Activated CD4-positive, alpha-beta memory T cell treated with anti-CD3 and anti-CD28 coated beads, Interleukin-2, amount 10 ng/mL, durations not matched to agents 7 days and 5 days (primary cell): ENCODE results near the gene PLXNB3. TPM values are rescaled to one million over a fixed set of nuclear protein-coding genes. Genes with fewer than 3 reads are reported as not detected.

Source experiments
- CTCF ChIA-PET: fragments of 350-600 bp; sonication (Branson Sonifier 250); formaldehyde crosslinking; loops from one replicate; lab custom pipeline; 2021; ENCODE audit warnings: antibody characterized with exemption, inconsistent platforms; lab: Charles Lee
- POLR2A ChIA-PET: fragments of 350-600 bp; sonication (Branson Sonifier 250); formaldehyde crosslinking; loops from one replicate; lab custom pipeline; 2021; ENCODE audit warnings: antibody characterized with exemption; lab: Charles Lee
- DNase-seq: peaks from one replicate; pipeline ENCODE4 v3.0.0-alpha.2; 2020
- H3K27ac Mint-ChIP-seq: one replicate; pipeline ENCODE4 v1.8.0; 2021; ENCODE audit warnings: mild to moderate bottlenecking, mixed read lengths
- H3K27me3 Mint-ChIP-seq: one replicate; pipeline ENCODE4 v1.8.0; 2021; ENCODE audit warnings: mixed read lengths
- H3K36me3 Mint-ChIP-seq: one replicate; pipeline ENCODE4 v1.8.0; 2021; ENCODE audit warnings: low read depth, mixed read lengths
- H3K4me1 Mint-ChIP-seq: one replicate; pipeline ENCODE4 v1.8.0; 2021; ENCODE audit warnings: mixed read lengths
- H3K4me3 Mint-ChIP-seq: one replicate; pipeline ENCODE4 v1.8.0; 2021; ENCODE audit warnings: mild to moderate bottlenecking, mixed read lengths
- H3K9me3 Mint-ChIP-seq: one replicate; pipeline ENCODE4 v1.8.0; 2021; ENCODE audit warnings: mixed read lengths
- total RNA-seq, 2 experiments: library from RNA; stranded (reverse); gene quantifications; one replicate each; pipeline ENCODE4 v1.2.3, GENCODE V29; 2021

PLXNB3 gene
- total RNA-seq = under 1 TPM; 0.18 to 0.58 TPM

- Mint-ChIP-seq H3K4me3 (no peak within 1 kb of the TSS), H3K9me3 (no peaks in the 10 kb centered on the region), H3K27ac (no peak within 1 kb of the TSS), H3K4me1 (peaks cover 6% of the 10 kb centered on the region), H3K36me3 (no peaks in the 10 kb centered on the region), H3K27me3 (no peaks in the 10 kb centered on the region)
- ChIA-PET POLR2A (interaction anchor here (0.6 to 0.7 kb wide), 2 partner anchors 150 to 161 kb away, joined by 3 read pairs; partner anchors contain the start of gene ARHGAP4), CTCF (interaction anchor here (0.8 to 2.0 kb wide), 4 partner anchors 10 to 203 kb away, joined by 3 to 7 read pairs (median 4); no protein-coding TSS in a partner anchor)
- DNase-seq = peak; percentile 75
These were observed at the start of gene PLXNB3 for GRCh38 chrX:153763989-153764755. TSS of gene PLXNB3 (plus strand) at chrX:153764249. CDS start at chrX:153765536, 1,287 bp downstream.

GRCh38 chrX:153714256-153714655, 49.8 kb upstream of the PLXNB3 start:
- no peaks in the 10 kb centered on the region for H3K9me3 Mint-ChIP-seq
- H3K4me3 Mint-ChIP-seq = no peak overlapping the region
- peaks cover 37% of the 10 kb centered on the region for H3K36me3 Mint-ChIP-seq
- H3K27ac Mint-ChIP-seq = no peak overlapping the region
- no peak for DNase-seq
- no peaks in the 10 kb centered on the region for H3K27me3 Mint-ChIP-seq
- POLR2A ChIA-PET = no interaction called here
- peaks cover 2% of the 10 kb centered on the region for H3K4me1 Mint-ChIP-seq
- CTCF ChIA-PET = no interaction called here

- Mint-ChIP-seq H3K4me3 (no peak overlapping the region), H3K4me1 (peaks cover 9% of the 10 kb centered on the region), H3K36me3 (peaks cover 43% of the 10 kb centered on the region), H3K9me3 (no peaks in the 10 kb centered on the region), H3K27me3 (no peaks in the 10 kb centered on the region), H3K27ac (no peak overlapping the region)
- CTCF ChIA-PET = interaction anchor here (0.6 kb wide), 1 partner anchor 32 kb away, joined by 3 read pairs; no protein-coding TSS in a partner anchor
- POLR2A ChIA-PET = no interaction called here
- DNase-seq = no peak
These were observed 46.6 kb upstream of the PLXNB3 start for GRCh38 chrX:153717445-153717844.

- ChIA-PET POLR2A (no interaction called here), CTCF (no interaction called here)
- Mint-ChIP-seq H3K27me3 (no peaks in the 10 kb centered on the region), H3K9me3 (no peaks in the 10 kb centered on the region), H3K36me3 (peaks cover 43% of the 10 kb centered on the region), H3K4me3 (no peak overlapping the region), H3K4me1 (peaks cover 12% of the 10 kb centered on the region), H3K27ac (no peak overlapping the region)
- no peak for DNase-seq
These were observed 44.8 kb upstream of the PLXNB3 start for GRCh38 chrX:153719238-153719637.

- POLR2A ChIA-PET = no interaction called here
These were observed 44.3 kb upstream of the PLXNB3 start for GRCh38 chrX:153719701-153720100.

GRCh38 chrX:153722704-153723350, 41.2 kb upstream of the PLXNB3 start:
- no peaks in the 10 kb centered on the region for H3K9me3 Mint-ChIP-seq
- peak overlapping the region; percentile 82 for H3K27ac Mint-ChIP-seq
- no peak for DNase-seq
- no peaks in the 10 kb centered on the region for H3K27me3 Mint-ChIP-seq
- ChIA-PET CTCF (no interaction called here), POLR2A (interaction anchor here (1.8 kb wide), 1 partner anchor 14 kb away, joined by 4 read pairs; no protein-coding TSS in a partner anchor)
- peaks cover 33% of the 10 kb centered on the region for H3K36me3 Mint-ChIP-seq
- peak overlapping the region; percentile 89 for H3K4me3 Mint-ChIP-seq
- peaks cover 26% of the 10 kb centered on the region for H3K4me1 Mint-ChIP-seq

More at GRCh38 chrX:153719701-153720100, 44.3 kb upstream of the PLXNB3 start:
- Mint-ChIP-seq H3K36me3 (peaks cover 39% of the 10 kb centered on the region), H3K27me3 (no peaks in the 10 kb centered on the region), H3K4me1 (peaks cover 12% of the 10 kb centered on the region), H3K27ac (no peak overlapping the region), H3K4me3 (no peak overlapping the region), H3K9me3 (no peaks in the 10 kb centered on the region)
- no peak for DNase-seq
- CTCF ChIA-PET = no interaction called here

- Mint-ChIP-seq H3K27me3 (no peaks in the 10 kb centered on the region), H3K9me3 (no peaks in the 10 kb centered on the region), H3K36me3 (peaks cover 33% of the 10 kb centered on the region), H3K27ac (peak overlapping the region; percentile 84), H3K4me1 (peaks cover 28% of the 10 kb centered on the region), H3K4me3 (peak overlapping the region; percentile 89)
- POLR2A ChIA-PET = interaction anchor here (1.8 kb wide), 1 partner anchor 15 kb away, joined by 4 read pairs; no protein-coding TSS in a partner anchor
- CTCF ChIA-PET = interaction anchor here (0.6 kb wide), 1 partner anchor 261 kb away, joined by 3 read pairs; no protein-coding TSS in a partner anchor
- DNase-seq = peak; percentile 58
These were observed 40.4 kb upstream of the PLXNB3 start for GRCh38 chrX:153723351-153724251.

GRCh38 chrX:153724252-153725038, 39.6 kb upstream of the PLXNB3 start, which contains the start of the genes ABCD1 and BCAP31:
TSS of gene ABCD1 (plus strand) at chrX:153724856. CDS start at chrX:153725267, 411 bp downstream.
TSS of gene BCAP31 (minus strand) at chrX:153724387. CDS start at chrX:153723244, 1,143 bp downstream.
- peak within 1 kb of the TSS; percentile 84 for H3K27ac Mint-ChIP-seq
- H3K4me1 Mint-ChIP-seq = peaks cover 29% of the 10 kb centered on the region
- no peaks in the 10 kb centered on the region for H3K27me3 Mint-ChIP-seq
- CTCF ChIA-PET = interaction anchor here (0.6 kb wide), 1 partner anchor 260 kb away, joined by 3 read pairs; no protein-coding TSS in a partner anchor
- peaks cover 27% of the 10 kb centered on the region for H3K36me3 Mint-ChIP-seq
- POLR2A ChIA-PET = no interaction called here
- DNase-seq = peak; percentile 91
- no peaks in the 10 kb centered on the region for H3K9me3 Mint-ChIP-seq
- peak within 1 kb of the TSS; percentile 89 for H3K4me3 Mint-ChIP-seq

- H3K27me3 Mint-ChIP-seq = no peaks in the 10 kb centered on the region
- DNase-seq = no peak
- POLR2A ChIA-PET = no interaction called here
- peaks cover 25% of the 10 kb centered on the region for H3K36me3 Mint-ChIP-seq
- CTCF ChIA-PET = no interaction called here
- H3K4me1 Mint-ChIP-seq = peaks cover 32% of the 10 kb centered on the region
- H3K27ac Mint-ChIP-seq = no peak overlapping the region
- no peaks in the 10 kb centered on the region for H3K9me3 Mint-ChIP-seq
- peak overlapping the region; percentile 69 for H3K4me3 Mint-ChIP-seq
These were observed 38.8 kb upstream of the PLXNB3 start for GRCh38 chrX:153725039-153725831.

- Mint-ChIP-seq H3K9me3 (no peaks in the 10 kb centered on the region), H3K4me1 (peaks cover 36% of the 10 kb centered on the region), H3K27me3 (no peaks in the 10 kb centered on the region), H3K36me3 (peaks cover 24% of the 10 kb centered on the region), H3K4me3 (peak overlapping the region; percentile 30), H3K27ac (no peak overlapping the region)
- CTCF ChIA-PET = no interaction called here
- no peak for DNase-seq
- POLR2A ChIA-PET = interaction anchor here (0.7 to 1.7 kb wide), 3 partner anchors 52 to 200 kb away, joined by 3 to 4 read pairs (median 4); partner anchors contain the start of genes ARHGAP4, IDH3G and SSR4
These were observed 38.2 kb upstream of the PLXNB3 start for GRCh38 chrX:153725832-153726285.
